Esophagus (tissue), 2 donors: ENCODE data around the gene RSL1D1. TPM values are rescaled to one million over a fixed set of nuclear protein-coding genes. Genes with fewer than 3 reads are reported as not detected.
A peak's percentile ranks its signal among the peaks of the same experiment; 100 is the strongest.

Experiments
- H3K27ac ChIP-seq, 2 donors: one replicate each; pipeline ENCODE4 v1.5.1; 2013; ENCODE audit warnings: low read depth in 2 of 2, mild to moderate bottlenecking in 2 of 2, inconsistent platforms in 1 of 2, low read length in 1 of 2, moderate library complexity in 1 of 2
- H3K27me3 ChIP-seq, 2 donors: one replicate each; pipeline ENCODE4 v1.6.1; 2013; ENCODE audit warnings: low read length in 2 of 2, control low read depth in 1 of 2, mild to moderate bottlenecking in 1 of 2; ENCODE audit not compliant: insufficient read depth in 2 of 2, control insufficient read depth in 1 of 2
- H3K36me3 ChIP-seq, 2 donors: one replicate each; pipeline ENCODE4 v1.6.1; 2013; ENCODE audit warnings: low read length in 1 of 2; ENCODE audit not compliant: control insufficient read depth in 2 of 2, insufficient read depth in 2 of 2
- H3K4me1 ChIP-seq, 2 donors: one replicate each; pipeline ENCODE4 v1.6.1; 2013; ENCODE audit warnings: low read length in 1 of 2; ENCODE audit not compliant: control insufficient read depth in 2 of 2, insufficient read depth in 2 of 2
- H3K4me3 ChIP-seq, 2 donors: one replicate each; pipeline ENCODE4 v1.5.1; 2013; ENCODE audit warnings: low read length in 2 of 2, mild to moderate bottlenecking in 2 of 2, low read depth in 1 of 2, moderate library complexity in 1 of 2
- H3K9me3 ChIP-seq, 2 donors: one replicate each; pipeline ENCODE4 v1.6.1; 2013; ENCODE audit warnings: mild to moderate bottlenecking in 2 of 2, low read depth in 1 of 2, low read length in 1 of 2, moderate library complexity in 1 of 2; ENCODE audit not compliant: control insufficient read depth in 2 of 2, insufficient read depth in 1 of 2
- WGBS, 2 donors: extraction: QIAGEN DNeasy Blood & Tissue Kit; methylation state at CpG; one replicate each; pipeline ENCODE4 v1.1.7; 2013; 5-methylcytosine and 5-hydroxymethylcytosine counted together
- polyA plus RNA-seq, 2 donors: library from polyadenylated mRNA; stranded (reverse); fragments of 200-250 nt; gene quantifications; one replicate each; pipeline ENCODE4 v1.2.3, GENCODE V29; 2013
- donor health status: healthy with polysubstance abuse.
- donor health status: Bipolar disorder and iron deficiency.

The RSL1D1 gene
- polyA plus RNA-seq: 10 to 100 TPM; 28.8 to 70.5 TPM

- no peaks in the 10 kb centered on the region for H3K4me1 ChIP-seq
- H3K27me3 ChIP-seq: no peaks in the 10 kb centered on the region
- peak within 1 kb of the TSS; percentile 78 to 97 for H3K4me3 ChIP-seq
- H3K9me3 ChIP-seq: no peaks in the 10 kb centered on the region
- H3K27ac ChIP-seq: peak within 1 kb of the TSS; percentile 85 to 90
- WGBS, 2 donors: 0 to 1% methylated on average over 57 of the region's 57 CpGs
- H3K36me3 ChIP-seq: peaks cover 0 to 7% of the 10 kb centered on the region in 2 donors
Observed at GRCh38 chr16:11851294-11852091, at the start of gene RSL1D1. RSL1D1 (minus strand) TSS chr16:11851542; CDS start chr16:11851512, 30 bp downstream.

DNA sequence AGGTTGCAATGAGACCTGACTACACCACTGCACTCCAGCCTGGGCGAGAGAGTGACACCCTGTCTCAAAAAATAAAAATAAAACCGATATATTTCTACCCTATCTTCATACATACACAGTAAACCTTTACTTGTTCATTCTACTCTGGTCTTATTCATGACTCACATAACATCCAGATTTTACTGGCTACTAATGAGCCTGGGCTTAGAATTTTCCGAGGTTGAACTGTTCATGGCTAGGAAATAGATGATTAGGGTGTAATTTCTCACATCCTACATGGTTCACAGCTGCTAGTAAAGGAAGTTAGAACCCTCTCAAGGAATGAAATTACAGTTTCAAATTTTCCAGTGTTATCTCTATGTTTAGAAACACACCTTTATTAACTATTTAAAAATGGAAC, 49.7 kb upstream of the RSL1D1 start:
- no peaks in the 10 kb centered on the region for H3K9me3 ChIP-seq
- H3K4me1 ChIP-seq: peaks cover 2 to 4% of the 10 kb centered on the region in 2 donors
- WGBS, 2 donors: 65 to 73% methylated on average over 3 of the region's 3 CpGs
- no peak overlapping the region for H3K4me3 ChIP-seq
- H3K27ac ChIP-seq: no peak overlapping the region
- no peaks in the 10 kb centered on the region for H3K27me3 ChIP-seq
- peaks cover 0 to 5% of the 10 kb centered on the region in 2 donors for H3K36me3 ChIP-seq

GRCh38 chr16:11896486-11897176, 45.3 kb upstream of the RSL1D1 start:
- Histone ChIP-seq H3K27ac (peak overlapping the region in 1 of 2 donors; percentile 55), H3K36me3 (peaks cover 0 to 5% of the 10 kb centered on the region in 2 donors)

GRCh38 chr16:11893571-11893970, 42.2 kb upstream of the RSL1D1 start:
- no peak overlapping the region for H3K4me3 ChIP-seq
- WGBS, 2 donors: 96 to 98% methylated on average over 2 of the region's 2 CpGs
- H3K36me3 ChIP-seq: peaks cover 0 to 8% of the 10 kb centered on the region in 2 donors
- H3K9me3 ChIP-seq: no peaks in the 10 kb centered on the region
- no peaks in the 10 kb centered on the region for H3K27me3 ChIP-seq
- H3K27ac ChIP-seq: no peak overlapping the region
- H3K4me1 ChIP-seq: peaks cover 0 to 2% of the 10 kb centered on the region in 2 donors

More at GRCh38 chr16:11896486-11897176, 45.3 kb upstream of the RSL1D1 start:
- Histone ChIP-seq H3K27me3 (no peaks in the 10 kb centered on the region), H3K9me3 (no peaks in the 10 kb centered on the region), H3K4me1 (peaks cover 0 to 2% of the 10 kb centered on the region in 2 donors), H3K4me3 (no peak overlapping the region)
- WGBS, 2 donors: 74 to 75% methylated on average over 5 of the region's 5 CpGs

GRCh38 chr16:11892761-11893160, 41.4 kb upstream of the RSL1D1 start:
- Histone ChIP-seq H3K36me3 (peaks cover 0 to 10% of the 10 kb centered on the region in 2 donors), H3K9me3 (no peaks in the 10 kb centered on the region), H3K27me3 (no peaks in the 10 kb centered on the region), H3K4me3 (no peak overlapping the region), H3K27ac (no peak overlapping the region), H3K4me1 (peaks cover 0 to 2% of the 10 kb centered on the region in 2 donors)
- 88 to 97% methylated on average over 4 of the region's 4 CpGs for WGBS, 2 donors

DNA sequence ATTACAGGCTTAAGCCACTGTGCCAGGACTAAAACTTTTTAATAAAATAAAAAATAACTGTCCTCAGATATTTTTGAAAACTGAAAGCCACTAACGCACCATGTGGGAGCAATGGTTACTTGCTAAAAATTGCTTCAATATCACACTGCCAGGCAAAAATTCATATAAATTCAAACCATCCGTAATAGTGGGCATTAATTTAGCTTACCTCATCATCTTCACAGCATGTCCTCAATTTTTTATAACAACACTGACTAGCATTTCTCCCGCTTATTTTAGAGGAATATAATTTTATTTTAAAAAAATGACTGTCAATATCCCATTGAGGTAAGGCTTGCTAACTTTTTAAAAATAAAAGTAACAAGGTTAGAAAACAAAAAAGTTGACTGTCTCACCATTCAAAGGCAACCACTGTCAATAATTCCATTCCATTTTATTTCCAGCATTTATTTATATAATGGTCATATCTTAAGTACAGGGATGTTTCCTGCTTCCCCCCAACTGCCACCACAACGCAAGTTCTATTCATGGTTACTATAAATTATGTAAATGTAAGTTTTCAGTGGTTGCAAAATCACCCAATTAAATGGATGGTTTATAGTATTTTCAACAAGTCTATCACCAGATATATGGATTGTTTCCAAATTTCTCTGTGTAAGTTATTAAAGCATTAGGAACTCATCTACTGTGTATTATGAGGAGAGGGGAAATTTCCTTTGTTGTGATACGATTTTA, 39.1 kb upstream of the RSL1D1 start:
- Histone ChIP-seq H3K9me3 (no peaks in the 10 kb centered on the region), H3K4me1 (no peaks in the 10 kb centered on the region), H3K27me3 (no peaks in the 10 kb centered on the region), H3K27ac (no peak overlapping the region), H3K4me3 (no peak overlapping the region), H3K36me3 (peaks cover 0 to 11% of the 10 kb centered on the region in 2 donors)
- WGBS, 2 donors: 88 to 90% methylated on average over 5 of the region's 5 CpGs

GRCh38 chr16:11886881-11887280, 35.5 kb upstream of the RSL1D1 start:
- Histone ChIP-seq H3K4me3 (no peak overlapping the region), H3K36me3 (peaks cover 0 to 11% of the 10 kb centered on the region in 2 donors), H3K9me3 (no peaks in the 10 kb centered on the region), H3K27ac (no peak overlapping the region), H3K27me3 (no peaks in the 10 kb centered on the region), H3K4me1 (no peaks in the 10 kb centered on the region)
- 81 to 84% methylated on average over 6 of the region's 6 CpGs for WGBS, 2 donors

GRCh38 chr16:11884035-11884434, 32.7 kb upstream of the RSL1D1 start:
- no peaks in the 10 kb centered on the region for H3K4me1 ChIP-seq
- H3K27me3 ChIP-seq: no peaks in the 10 kb centered on the region
- 95 to 97% methylated on average over 5 of the region's 5 CpGs for WGBS, 2 donors
- H3K36me3 ChIP-seq: peaks cover 0 to 12% of the 10 kb centered on the region in 2 donors
- no peak overlapping the region for H3K4me3 ChIP-seq
- no peaks in the 10 kb centered on the region for H3K9me3 ChIP-seq
- no peak overlapping the region for H3K27ac ChIP-seq

- Histone ChIP-seq H3K9me3 (no peaks in the 10 kb centered on the region), H3K27me3 (no peaks in the 10 kb centered on the region), H3K4me1 (no peaks in the 10 kb centered on the region), H3K27ac (no peak overlapping the region), H3K36me3 (peaks cover 0 to 10% of the 10 kb centered on the region in 2 donors), H3K4me3 (no peak overlapping the region)
- 75 to 83% methylated on average over 5 of the region's 5 CpGs for WGBS, 2 donors
Observed at GRCh38 chr16:11880007-11880406, 28.7 kb upstream of the RSL1D1 start.
